PFSK-1 (cell line): ENCODE results near the gene RPL22L1.

Source experiments
- POLR2AphosphoS5 ChIP-seq: IDR thresholded peaks from 2 replicates; pipeline ENCODE4 v1.6.1; 2012; ENCODE audit warnings: low read depth, mild to moderate bottlenecking, control low read depth, low read length, moderate library complexity
- TAF1 ChIP-seq: IDR thresholded peaks from 2 replicates; pipeline ENCODE4 v1.6.1; 2012; ENCODE audit warnings: low read length, control low read depth, borderline replicate concordance; ENCODE audit not compliant: insufficient read depth

- TF ChIP-seq TAF1, result no peak
- TF ChIP-seq POLR2AphosphoS5, result no peak
These were observed 25.6 kb downstream of the RPL22L1 start for GRCh38 chr3:170844377-170844776.
